GM12872 (cell line): ENCODE data around the gene MAPK9.
A peak's percentile ranks its signal among the peaks of the same experiment; 100 is the strongest.

Source experiments
- CTCF ChIP-seq: IDR thresholded peaks from 3 replicates; pipeline ENCODE4 v1.5.1; 2011; ENCODE audit warnings: low read depth, mild to moderate bottlenecking, low read length, moderate library complexity; ENCODE audit not compliant: insufficient read depth

The MAPK9 gene

GRCh38 chr5:180297587-180298282 lies 5.9 kb upstream of the MAPK9 start:
- no peak for TF ChIP-seq CTCF

DNA sequence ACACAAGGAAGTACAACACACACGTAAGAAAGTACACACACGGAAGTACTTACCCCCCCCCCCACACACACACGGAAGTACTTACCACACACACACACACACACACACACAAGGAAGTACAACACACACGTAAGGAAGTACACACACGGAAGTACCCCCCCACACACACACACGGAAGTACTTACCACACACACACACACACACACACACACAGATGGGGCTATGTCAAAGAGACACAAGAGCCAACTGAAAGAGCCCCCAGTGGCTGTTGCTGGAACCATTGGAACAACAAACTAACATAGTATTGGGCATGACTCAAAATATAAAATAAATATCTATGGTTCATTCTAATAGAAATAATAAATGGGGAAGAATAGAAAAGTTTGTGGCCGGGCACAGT lies 4.9 kb upstream of the MAPK9 start:
- no peak for TF ChIP-seq CTCF

DNA sequence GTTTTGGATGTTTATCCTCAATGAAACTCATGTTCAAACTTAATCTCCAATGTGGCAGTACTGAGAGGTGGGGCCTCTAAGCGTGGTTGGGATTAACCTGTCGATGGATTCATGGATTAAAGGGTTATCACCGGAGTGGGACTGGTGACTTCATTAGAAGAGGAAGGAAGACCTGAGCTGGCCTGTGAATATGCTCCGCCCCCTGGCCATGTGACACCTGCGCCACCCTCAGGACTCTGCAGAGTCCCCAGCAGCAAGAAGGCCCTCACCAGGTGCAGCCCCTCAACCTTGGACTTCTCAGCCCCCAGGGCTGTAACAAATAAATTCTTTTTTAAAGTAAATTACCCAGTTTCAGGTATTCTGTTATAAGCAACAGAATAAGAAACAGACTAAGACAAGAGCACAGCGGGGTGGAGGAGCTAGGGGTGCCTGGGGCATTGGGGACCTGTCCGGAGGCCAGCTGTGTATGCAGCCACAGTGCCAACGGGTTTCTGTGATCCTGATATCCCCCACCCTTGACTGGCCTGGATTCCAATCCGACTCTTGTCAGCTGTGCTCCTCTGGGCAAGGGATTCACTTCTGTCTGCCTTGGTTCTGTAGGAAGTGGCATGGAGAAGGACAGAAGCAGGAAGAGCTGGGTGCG lies 3.2 kb upstream of the MAPK9 start:
- TF ChIP-seq CTCF = no peak

- TF ChIP-seq CTCF = no peak
Observed at GRCh38 chr5:180294411-180294810, 2.5 kb upstream of the MAPK9 start.

DNA sequence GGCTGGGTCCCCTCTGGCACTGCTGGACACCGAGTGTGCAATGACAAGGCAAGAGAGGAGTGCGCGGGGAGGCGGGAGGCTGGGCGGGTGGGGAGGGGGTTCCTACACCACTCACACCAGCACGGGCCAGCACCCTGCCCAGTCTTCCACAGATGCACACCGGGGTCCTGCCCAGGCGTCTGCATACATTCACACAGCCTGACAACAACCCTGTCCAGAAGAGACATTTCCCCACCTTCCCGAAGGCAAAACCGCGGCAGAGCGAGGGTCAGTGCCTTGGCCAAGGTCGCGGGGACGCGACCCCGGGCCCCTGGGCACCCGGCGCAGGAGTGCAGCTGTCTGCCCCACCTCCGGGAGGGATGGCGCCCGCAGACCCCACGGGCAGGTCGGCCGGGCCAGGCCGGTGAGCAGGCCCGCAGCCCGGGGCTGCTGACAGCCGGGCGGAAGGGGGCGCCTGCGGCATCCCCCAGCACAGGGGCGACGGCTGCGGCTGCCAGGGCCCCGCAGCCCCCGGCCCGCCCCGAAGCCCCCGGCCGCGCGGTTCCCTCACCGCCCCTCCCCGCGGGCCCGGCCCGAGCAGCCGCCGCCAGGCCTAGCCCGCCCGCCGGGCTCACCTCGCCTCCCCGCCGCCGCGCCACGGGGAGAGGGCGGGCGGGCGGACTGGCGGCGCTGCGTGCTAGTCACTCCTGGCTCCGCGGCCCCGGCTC lies 496 bp downstream of the MAPK9 start:
- peak; percentile 28; the same call in 1 of the 3 replicates for TF ChIP-seq CTCF

DNA sequence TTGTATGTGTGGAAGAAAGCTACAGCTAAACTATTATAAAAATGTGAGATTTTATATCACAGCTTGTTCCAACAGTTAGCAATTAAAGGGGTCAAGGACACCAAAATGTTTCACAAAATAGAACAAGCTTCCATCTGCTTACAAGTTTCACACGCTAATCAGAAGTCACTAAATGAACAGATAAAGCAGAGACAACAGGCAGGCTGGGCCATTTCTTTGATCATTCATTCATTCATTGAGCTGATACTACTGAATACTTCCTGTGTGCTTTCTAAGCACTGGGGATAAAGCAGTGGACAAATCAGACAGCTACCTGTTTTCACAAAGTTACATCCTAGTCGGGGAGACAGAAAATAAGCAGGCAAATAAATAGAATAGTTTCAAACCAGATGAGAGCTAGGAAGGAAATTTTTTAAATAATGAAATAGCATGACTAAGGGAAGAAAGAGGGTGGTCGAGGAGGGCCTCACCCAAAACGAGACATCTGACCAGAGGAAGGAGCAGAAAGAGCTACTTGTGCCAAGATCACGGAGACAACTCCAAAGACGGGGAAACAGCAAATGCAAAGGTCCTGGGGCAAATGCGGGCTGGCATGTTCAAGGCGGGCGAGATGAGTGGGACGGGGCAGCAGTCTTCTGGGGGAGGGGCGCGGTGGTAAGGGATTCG lies 1.2 kb downstream of the MAPK9 start:
- TF ChIP-seq CTCF = no peak

DNA sequence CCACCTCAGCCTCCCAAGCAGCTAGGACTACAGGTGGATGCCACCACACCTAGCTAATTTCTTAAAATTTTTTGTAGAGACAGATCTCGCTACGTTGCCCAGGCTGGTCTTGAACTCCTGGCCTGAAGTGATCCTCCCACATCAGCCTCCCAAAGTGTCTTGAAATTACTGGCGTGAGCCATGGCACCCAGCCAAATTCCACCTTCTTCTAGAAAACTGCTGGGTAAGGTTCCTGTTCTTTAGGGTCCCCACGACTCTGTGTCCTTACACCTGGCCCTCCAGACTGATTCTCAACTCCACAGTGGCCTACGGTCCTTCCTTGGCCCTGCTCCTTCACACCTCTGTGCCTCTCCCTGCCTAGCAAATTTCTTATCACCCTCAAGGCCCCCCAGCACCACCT lies 1.9 kb downstream of the MAPK9 start:
- no peak for TF ChIP-seq CTCF
